Neural progenitor cell (in vitro differentiated cells): ENCODE results near the gene EPB41. TPM values are rescaled to one million over a fixed set of nuclear protein-coding genes. Genes with fewer than 3 reads are reported as not detected.

Experiments used
- DNase-seq: peaks from one replicate; pipeline ENCODE4 v3.0.0-alpha.2; 2016; ENCODE audit warnings: low spot score
- H2AFZ ChIP-seq: fragments of 200-600 bp; sonication (generic); replicated peaks from 2 replicates; pipeline ENCODE4 v1.6.1; 2016; ENCODE audit warnings: antibody characterized with exemption
- H3F3A ChIP-seq: fragments of 200-600 bp; sonication (generic); 2 replicates; pipeline ENCODE4 v1.6.1; 2016; ENCODE audit warnings: antibody characterized with exemption, low read depth
- H3K27ac ChIP-seq: fragments of 200-600 bp; sonication (generic); 2 replicates; pipeline ENCODE4 v1.5.1; 2016; ENCODE audit warnings: mild to moderate bottlenecking
- H3K27me3 ChIP-seq: fragments of 200-600 bp; sonication (generic); 2 replicates; pipeline ENCODE4 v1.6.1; 2016; ENCODE audit warnings: mild to moderate bottlenecking, moderate library complexity
- H3K36me3 ChIP-seq: fragments of 200-600 bp; sonication (generic); 2 replicates; pipeline ENCODE4 v1.5.1; 2016
- H3K4me1 ChIP-seq: fragments of 200-600 bp; sonication (generic); 2 replicates; pipeline ENCODE4 v1.6.1; 2016; ENCODE audit warnings: mixed run types
- H3K4me2 ChIP-seq: fragments of 200-600 bp; sonication (generic); 2 replicates; pipeline ENCODE4 v1.6.1; 2016
- H3K4me3 ChIP-seq: fragments of 200-600 bp; sonication (generic); 2 replicates; pipeline ENCODE4 v1.5.1; 2016
- H3K79me2 ChIP-seq: fragments of 200-600 bp; sonication (generic); 2 replicates; pipeline ENCODE4 v1.6.1; 2016; ENCODE audit warnings: low read depth
- H3K9ac ChIP-seq: fragments of 200-600 bp; sonication (generic); 2 replicates; pipeline ENCODE4 v1.6.1; 2016
- H3K9me3 ChIP-seq: fragments of 200-600 bp; sonication (generic); 2 replicates; pipeline ENCODE4 v1.5.1; 2016; ENCODE audit warnings: low read depth
- H4K20me1 ChIP-seq: fragments of 200-600 bp; sonication (generic); 2 replicates; pipeline ENCODE4 v1.6.1; 2016; ENCODE audit warnings: low read depth
- H3K27ac Mint-ChIP-seq: 3 replicates; pipeline ENCODE4 v1.8.0; 2021; ENCODE audit warnings: mixed read lengths
- H3K27me3 Mint-ChIP-seq: 2 replicates; pipeline ENCODE4 v1.8.0; 2022; ENCODE audit warnings: low read depth, mild to moderate bottlenecking, inconsistent platforms, moderate library complexity, mixed read lengths; ENCODE audit not compliant: insufficient read depth
- H3K36me3 Mint-ChIP-seq: 3 replicates; pipeline ENCODE4 v1.8.0; 2021; ENCODE audit warnings: mixed read lengths
- H3K4me1 Mint-ChIP-seq: 3 replicates; pipeline ENCODE4 v1.8.0; 2021; ENCODE audit warnings: mixed read lengths
- H3K4me3 Mint-ChIP-seq: 3 replicates; pipeline ENCODE4 v1.8.0; 2021; ENCODE audit warnings: mild to moderate bottlenecking, moderate library complexity, mixed read lengths
- H3K9me3 Mint-ChIP-seq: 3 replicates; pipeline ENCODE4 v1.8.0; 2020; ENCODE audit warnings: mixed read lengths
- CTCF ChIP-seq: fragments of 200-600 bp; sonication (generic); IDR thresholded peaks from 2 replicates; pipeline ENCODE4 v1.5.1; 2017; ENCODE audit warnings: antibody characterized with exemption, mild to moderate bottlenecking
- EZH2 ChIP-seq: fragments of 200-600 bp; sonication (generic); IDR thresholded peaks from 2 replicates; pipeline ENCODE4 v1.6.1; 2017; ENCODE audit warnings: antibody characterized with exemption, mild to moderate bottlenecking, moderate library complexity
- EZH2phosphoT487 ChIP-seq: fragments of 200-600 bp; sonication (generic); IDR thresholded peaks from 2 replicates; pipeline ENCODE4 v1.6.1; 2017; ENCODE audit warnings: antibody characterized with exemption
- total RNA-seq: library from RNA; depleted of rRNA; stranded (reverse); fragments of >200 nt; gene quantifications from 2 replicates; pipeline ENCODE4 v1.2.3, GENCODE V29; 2015; ENCODE audit warnings: low replicate concordance

The EPB41 gene
- total RNA-seq, 1 donor from 2014 or later, result 211 TPM

- peaks cover 17% of the 10 kb centered on the region for H3K4me1 ChIP-seq
- Mint-ChIP-seq H3K4me1 (peaks cover 18% of the 10 kb centered on the region), H3K4me3 (no peak overlapping the region)
These were observed 180.6 kb downstream of the EPB41 start for GRCh38 chr1:29094954-29095353.

GRCh38 chr1:29096231-29096886 lies 182.0 kb downstream of the EPB41 start:
- Histone ChIP-seq H3K27me3 (no peaks in the 10 kb centered on the region), H3K79me2 (no peaks in the 10 kb centered on the region), H2AFZ (no peak overlapping the region), H3K27ac (peak overlapping the region; percentile 75), H3K9me3 (no peaks in the 10 kb centered on the region), H3K4me3 (no peak overlapping the region), H3K4me2 (peak overlapping the region; percentile 60), H3K4me1 (peaks cover 17% of the 10 kb centered on the region), H3F3A (peaks cover 18% of the 10 kb centered on the region), H3K9ac (no peak overlapping the region), H3K36me3 (peaks cover 14% of the 10 kb centered on the region), H4K20me1 (peaks cover 11% of the 10 kb centered on the region)
- H3K36me3 Mint-ChIP-seq, result peaks cover 29% of the 10 kb centered on the region
- peak; percentile 27 for DNase-seq
- H3K27me3 Mint-ChIP-seq, result no peaks in the 10 kb centered on the region
- peaks cover 18% of the 10 kb centered on the region for H3K4me1 Mint-ChIP-seq
- H3K27ac Mint-ChIP-seq, result peak overlapping the region; percentile 26
- H3K9me3 Mint-ChIP-seq, result no peaks in the 10 kb centered on the region
- H3K4me3 Mint-ChIP-seq, result no peak overlapping the region
- TF ChIP-seq EZH2phosphoT487, result no peak
- no peak for TF ChIP-seq CTCF
- TF ChIP-seq EZH2, result no peak

More at GRCh38 chr1:29094954-29095353, 180.6 kb downstream of the EPB41 start:
- Histone ChIP-seq H3K4me3 (no peak overlapping the region), H3K4me2 (no peak overlapping the region), H3K9ac (no peak overlapping the region), H4K20me1 (peaks cover 11% of the 10 kb centered on the region), H3K27ac (peak overlapping the region; percentile 49), H3K36me3 (peaks cover 14% of the 10 kb centered on the region), H3F3A (peaks cover 18% of the 10 kb centered on the region), H3K9me3 (no peaks in the 10 kb centered on the region), H3K27me3 (no peaks in the 10 kb centered on the region), H2AFZ (no peak overlapping the region), H3K79me2 (no peaks in the 10 kb centered on the region)
- no peak for TF ChIP-seq EZH2
- TF ChIP-seq EZH2phosphoT487, result no peak
- no peak for TF ChIP-seq CTCF
- Mint-ChIP-seq H3K9me3 (no peaks in the 10 kb centered on the region), H3K27ac (no peak overlapping the region), H3K27me3 (no peaks in the 10 kb centered on the region), H3K36me3 (peaks cover 32% of the 10 kb centered on the region)
- DNase-seq, result no peak

- Mint-ChIP-seq H3K4me3 (no peak overlapping the region), H3K36me3 (peaks cover 25% of the 10 kb centered on the region), H3K27ac (no peak overlapping the region), H3K9me3 (no peaks in the 10 kb centered on the region), H3K27me3 (no peaks in the 10 kb centered on the region), H3K4me1 (peaks cover 18% of the 10 kb centered on the region)
- Histone ChIP-seq H3K4me3 (no peak overlapping the region), H3K4me1 (peaks cover 17% of the 10 kb centered on the region), H3K9me3 (no peaks in the 10 kb centered on the region), H3K79me2 (no peaks in the 10 kb centered on the region), H3K36me3 (peaks cover 7% of the 10 kb centered on the region), H3K27me3 (no peaks in the 10 kb centered on the region), H3K9ac (no peak overlapping the region), H4K20me1 (peaks cover 11% of the 10 kb centered on the region), H3K4me2 (no peak overlapping the region), H3F3A (peaks cover 18% of the 10 kb centered on the region), H3K27ac (no peak overlapping the region), H2AFZ (no peak overlapping the region)
- DNase-seq, result no peak
- TF ChIP-seq EZH2 (no peak), EZH2phosphoT487 (no peak), CTCF (no peak)
These were observed 184.9 kb downstream of the EPB41 start for GRCh38 chr1:29099286-29099685.
